ENCODE results near the gene ZNF775.

Gene ZNF775

GRCh38 chr7:150401424-150401790 lies 22.3 kb downstream of the ZNF775 start:
- DNase-seq (ENCODE audit: low spot score), result no peak

- no peak for DNase-seq (ENCODE audit: low spot score)
Measured at GRCh38 chr7:150401861-150402631, 22.9 kb downstream of the ZNF775 start.

GRCh38 chr7:150402671-150403321 lies 23.7 kb downstream of the ZNF775 start:
- no peak for DNase-seq (ENCODE audit: low spot score)

- DNase-seq (ENCODE audit: low spot score), result no peak
Measured at GRCh38 chr7:150403376-150404171, 24.4 kb downstream of the ZNF775 start.

- DNase-seq (ENCODE audit: low spot score), result peak; percentile 38
Measured at GRCh38 chr7:150404172-150404804, 25.2 kb downstream of the ZNF775 start.

- DNase-seq (ENCODE audit: low spot score), result peak; percentile 92
Measured at GRCh38 chr7:150404805-150405583, 25.9 kb downstream of the ZNF775 start.

GRCh38 chr7:150405584-150406311 lies 26.6 kb downstream of the ZNF775 start:
- no peak for DNase-seq (ENCODE audit: low spot score)

GRCh38 chr7:150406312-150406566 lies 27.1 kb downstream of the ZNF775 start:
- DNase-seq (ENCODE audit: low spot score), result no peak

GRCh38 chr7:150406567-150407421 lies 27.7 kb downstream of the ZNF775 start:
- DNase-seq (ENCODE audit: low spot score), result peak; percentile 38

GRCh38 chr7:150407588-150408392 lies 28.7 kb downstream of the ZNF775 start:
- DNase-seq (ENCODE audit: low spot score), result no peak

- no peak for DNase-seq (ENCODE audit: low spot score)
Measured at GRCh38 chr7:150408393-150409299, 29.5 kb downstream of the ZNF775 start.

GRCh38 chr7:150409300-150410030 lies 30.3 kb downstream of the ZNF775 start:
- no peak for DNase-seq (ENCODE audit: low spot score)

- DNase-seq (ENCODE audit: low spot score), result no peak
Measured at GRCh38 chr7:150410131-150410530, 31.0 kb downstream of the ZNF775 start.

GRCh38 chr7:150410680-150411346 lies 31.7 kb downstream of the ZNF775 start:
- no peak for DNase-seq (ENCODE audit: low spot score)

- no peak for DNase-seq (ENCODE audit: low spot score)
Measured at GRCh38 chr7:150411606-150412005, 32.5 kb downstream of the ZNF775 start.

GRCh38 chr7:150412016-150412415 lies 32.9 kb downstream of the ZNF775 start:
- no peak for DNase-seq (ENCODE audit: low spot score)

All from LoVo (cell line).